Epithelial cell of esophagus (primary cell): ENCODE results near the gene ZNF138.
"Not testable (repeated sequence)": the region's sequence is repeated elsewhere in the genome, so short reads cannot be mapped to it uniquely, and the experiment has no call there.

Experiments
- DNase-seq: peaks from one replicate; pipeline ENCODE4 v3.0.0; 2010; ENCODE audit warnings: low read depth
- H3K4me3 ChIP-seq: 2 replicates; pipeline ENCODE4 v1.5.1; 2011; ENCODE audit warnings: mild to moderate bottlenecking, low read length, control low read depth
- CTCF ChIP-seq: IDR thresholded peaks from 2 replicates; pipeline ENCODE4 v1.5.1; 2011; ENCODE audit warnings: low read depth, mild to moderate bottlenecking, low read length, control low read depth, inconsistent platforms; ENCODE audit not compliant: insufficient read depth; ENCODE audit errors: missing control alignments

ZNF138 gene

GRCh38 chr7:64839910-64840309, 45.7 kb downstream of the ZNF138 start:
- no peak for DNase-seq
- no peak for TF ChIP-seq CTCF
- H3K4me3 ChIP-seq, result no peak overlapping the region

- no peak overlapping the region for H3K4me3 ChIP-seq
- DNase-seq, result peak; percentile 96
- TF ChIP-seq CTCF, result no peak
Observed at GRCh38 chr7:64849250-64849923, 55.2 kb downstream of the ZNF138 start.

- no peak for DNase-seq
- TF ChIP-seq CTCF, result no peak
- H3K4me3 ChIP-seq, result no peak overlapping the region
Observed at GRCh38 chr7:64849924-64850499, 55.8 kb downstream of the ZNF138 start.

- H3K4me3 ChIP-seq, result no peak overlapping the region
- no peak for TF ChIP-seq CTCF
- DNase-seq, result no peak
Observed at GRCh38 chr7:64853679-64854078, 59.5 kb downstream of the ZNF138 start.

- no peak overlapping the region for H3K4me3 ChIP-seq
- TF ChIP-seq CTCF, result no peak
- DNase-seq, result peak; percentile 15
Observed at GRCh38 chr7:64854969-64855368, 60.7 kb downstream of the ZNF138 start.

GRCh38 chr7:64863021-64863420, 68.8 kb downstream of the ZNF138 start:
- TF ChIP-seq CTCF, result no peak
- H3K4me3 ChIP-seq, result no peak overlapping the region
- DNase-seq, result no peak

GRCh38 chr7:64863530-64863929, 69.3 kb downstream of the ZNF138 start:
- not testable (repeated sequence) for H3K4me3 ChIP-seq, DNase-seq
